ENCODE data around the gene FXYD2. TPM values are rescaled to one million over a fixed set of nuclear protein-coding genes. Genes with fewer than 3 reads are reported as not detected.

Gene FXYD2
- total RNA-seq, 2 donors from 2014 or later = 3.0 TPM

DNA sequence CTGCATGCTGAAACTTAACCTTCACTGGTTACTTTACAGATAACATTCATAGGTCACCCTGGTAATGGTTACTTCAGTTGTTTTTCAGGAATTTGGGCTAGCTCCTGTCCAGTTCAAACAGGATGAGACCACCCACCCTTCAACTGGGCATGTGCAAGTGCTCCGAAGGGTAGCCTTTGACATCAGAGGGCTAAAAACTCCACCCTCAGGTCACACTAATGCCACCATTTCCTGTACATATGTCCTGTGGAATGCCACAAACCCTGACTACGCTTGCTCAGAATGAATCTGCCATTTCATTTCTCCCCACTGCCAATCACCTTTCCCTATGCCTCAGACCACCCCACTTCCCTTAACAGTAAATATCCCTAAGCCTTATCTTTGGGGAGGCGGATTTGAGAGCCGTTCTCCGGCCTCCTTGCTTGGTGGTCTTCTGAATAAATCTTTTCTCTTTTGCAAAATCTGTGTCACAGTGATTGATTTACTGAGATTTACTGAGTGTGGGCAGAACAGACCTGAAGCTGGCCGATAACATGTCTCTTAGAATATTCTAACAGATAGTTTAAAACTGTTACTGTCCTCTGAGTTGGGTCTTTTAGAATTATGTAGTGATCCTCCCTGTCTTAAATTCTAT lies 25.4 kb upstream of the FXYD2 start:
- peaks cover 9% of the 10 kb centered on the region for H3K36me3 ChIP-seq (ENCODE audit: control insufficient read depth, insufficient read depth, low read length)
- Mint-ChIP-seq H3K27ac (no peak overlapping the region), H3K4me3 (no peak overlapping the region), H3K27me3 (ENCODE audit: insufficient read depth) (no peaks in the 10 kb centered on the region), H3K36me3 (ENCODE audit: low read depth) (peaks cover 10% of the 10 kb centered on the region), H3K4me1 (peaks cover 10% of the 10 kb centered on the region), H3K9me3 (peaks cover 3% of the 10 kb centered on the region)
- H3K9ac ChIP-seq (ENCODE audit: extremely low read depth, low read length, poor library complexity, severe bottlenecking) = no peak overlapping the region
- no peak for TF ChIP-seq CTCF (conservative IDR thresholded peaks at IDR 0.05)
- H3K4me1 ChIP-seq (ENCODE audit: control insufficient read depth, insufficient read depth, low read length) = no peaks in the 10 kb centered on the region
- H3K9me3 ChIP-seq (ENCODE audit: control insufficient read depth, low read length) = no peaks in the 10 kb centered on the region
- no peak for DNase-seq
- H3K27ac ChIP-seq (ENCODE audit: low read depth, low read length) = no peak overlapping the region
- 85 to 94% methylated on average over 2 to 6 of the region's 6 CpGs for WGBS, 2 experiments (ENCODE audit: insufficient coverage in 1 of 2, insufficient read length in 1 of 2)
- no peak overlapping the region for H3K4me3 ChIP-seq (ENCODE audit: low read length)
- no peaks in the 10 kb centered on the region for H3K27me3 ChIP-seq (ENCODE audit: control insufficient read depth, insufficient read depth, low read length, poor library complexity, severe bottlenecking)

DNA sequence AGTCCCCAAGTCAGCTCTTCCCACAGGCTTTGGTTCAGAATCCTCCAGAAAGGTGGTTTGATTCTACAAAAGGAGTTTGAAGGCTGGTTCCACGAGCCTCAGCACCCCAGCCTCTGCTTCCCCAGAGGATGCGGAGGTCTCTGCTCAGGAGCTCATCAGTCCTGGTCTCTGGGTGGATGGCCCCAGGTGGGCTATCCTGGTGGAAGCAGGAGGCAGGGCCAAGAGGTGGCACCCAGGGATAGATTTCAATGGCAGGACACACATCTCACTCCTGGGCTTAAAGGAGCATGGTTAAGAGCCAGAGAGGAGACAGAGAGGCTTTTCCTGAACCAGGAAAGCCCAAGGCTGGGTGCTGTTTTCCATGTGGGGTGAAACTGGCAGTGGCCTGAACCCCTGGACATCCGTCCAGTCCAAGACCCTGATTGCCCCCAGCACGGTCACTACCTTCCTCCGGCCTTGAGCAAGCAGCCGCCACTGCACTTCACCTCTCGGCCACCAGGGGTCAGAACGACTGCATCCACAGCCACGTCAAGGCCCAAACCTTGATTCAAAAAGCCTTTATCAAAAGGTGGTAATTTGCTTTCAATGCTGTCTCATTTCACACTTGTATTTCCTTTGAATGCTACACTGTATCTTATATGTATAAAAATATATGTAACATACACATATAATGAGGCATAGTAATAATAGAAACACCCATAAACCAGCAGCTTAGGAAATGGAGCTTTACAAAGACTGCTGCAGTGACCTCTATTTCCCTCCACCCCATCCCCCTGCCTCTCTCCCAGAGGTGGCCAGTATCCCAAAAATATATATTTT lies 19.3 kb upstream of the FXYD2 start:
- peak; percentile 94 for DNase-seq
- Histone ChIP-seq H3K4me1 (ENCODE audit: control insufficient read depth, insufficient read depth, low read length) (no peaks in the 10 kb centered on the region), H3K9me3 (ENCODE audit: control insufficient read depth, low read length) (no peaks in the 10 kb centered on the region), H3K27me3 (ENCODE audit: control insufficient read depth, insufficient read depth, low read length, poor library complexity, severe bottlenecking) (no peaks in the 10 kb centered on the region), H3K4me3 (ENCODE audit: low read length) (no peak overlapping the region), H3K9ac (ENCODE audit: extremely low read depth, low read length, poor library complexity, severe bottlenecking) (no peak overlapping the region), H3K27ac (ENCODE audit: low read depth, low read length) (no peak overlapping the region), H3K36me3 (ENCODE audit: control insufficient read depth, insufficient read depth, low read length) (peaks cover 28% of the 10 kb centered on the region)
- no peak overlapping the region for H3K27ac Mint-ChIP-seq
- H3K4me1 Mint-ChIP-seq = no peaks in the 10 kb centered on the region
- no peaks in the 10 kb centered on the region for H3K27me3 Mint-ChIP-seq (ENCODE audit: insufficient read depth)
- no peak overlapping the region for H3K4me3 Mint-ChIP-seq
- WGBS, 2 experiments (ENCODE audit: insufficient coverage in 1 of 2, insufficient read length in 1 of 2) = 43 to 50% methylated on average over 2 to 9 of the region's 9 CpGs
- TF ChIP-seq CTCF (conservative IDR thresholded peaks at IDR 0.05) = peak; percentile 98
- peaks cover 7% of the 10 kb centered on the region for H3K36me3 Mint-ChIP-seq (ENCODE audit: low read depth)
- peaks cover 3% of the 10 kb centered on the region for H3K9me3 Mint-ChIP-seq

- Mint-ChIP-seq H3K4me3 (no peak overlapping the region), H3K4me1 (no peaks in the 10 kb centered on the region), H3K27me3 (ENCODE audit: insufficient read depth) (peaks cover 2% of the 10 kb centered on the region), H3K36me3 (ENCODE audit: low read depth) (peaks cover 12% of the 10 kb centered on the region), H3K9me3 (no peaks in the 10 kb centered on the region), H3K27ac (no peak overlapping the region)
- Histone ChIP-seq H3K27me3 (ENCODE audit: control insufficient read depth, insufficient read depth, low read length, poor library complexity, severe bottlenecking) (no peaks in the 10 kb centered on the region), H3K9ac (ENCODE audit: extremely low read depth, low read length, poor library complexity, severe bottlenecking) (no peak overlapping the region), H3K4me3 (ENCODE audit: low read length) (no peak overlapping the region), H3K4me1 (ENCODE audit: control insufficient read depth, insufficient read depth, low read length) (no peaks in the 10 kb centered on the region), H3K36me3 (ENCODE audit: control insufficient read depth, insufficient read depth, low read length) (peaks cover 28% of the 10 kb centered on the region), H3K27ac (ENCODE audit: low read depth, low read length) (no peak overlapping the region), H3K9me3 (ENCODE audit: control insufficient read depth, low read length) (no peaks in the 10 kb centered on the region)
- WGBS, 2 experiments (ENCODE audit: insufficient coverage in 1 of 2, insufficient read length in 1 of 2) = 83 to 84% methylated on average over 14 to 16 of the region's 16 CpGs
- peak; percentile 44 for DNase-seq
- TF ChIP-seq CTCF (conservative IDR thresholded peaks at IDR 0.05) = peak; percentile 12
Observed at GRCh38 chr11:117842131-117842941, 17.8 kb upstream of the FXYD2 start.
